Measurements from ENCODE around the gene NECAB3.

Gene NECAB3

GRCh38 chr20:33677991-33678702 lies 3.9 kb upstream of the NECAB3 start:
- Histone ChIP-seq H3K9me3 (replicated peaks; ENCODE audit: insufficient read depth, low read length) (no peaks in the 10 kb centered on the region), H3K4me2 (ENCODE audit: low read depth, low read length) (no peak overlapping the region), H4K20me1 (ENCODE audit: insufficient read depth, low read length) (no peaks in the 10 kb centered on the region), H2AFZ (ENCODE audit: low read length) (no peak overlapping the region), H3K9me2 (replicated peaks; ENCODE audit: insufficient read depth, low read length) (no peaks in the 10 kb centered on the region), H3K36me3 (replicated peaks; ENCODE audit: insufficient read depth, low read length) (no peaks in the 10 kb centered on the region), H3K4me1 (ENCODE audit: low read length) (peaks cover 12% of the 10 kb centered on the region), H3K9ac (ENCODE audit: low read length) (no peak overlapping the region), H3K27me3 (replicated peaks; ENCODE audit: insufficient read depth, low read length) (no peaks in the 10 kb centered on the region), H3K27ac (ENCODE audit: low read length) (no peak overlapping the region), H3F3A (ENCODE audit: insufficient read depth, low read length) (peaks cover 16% of the 10 kb centered on the region; the same call in 1 of the 2 replicates), H3K79me2 (ENCODE audit: low read length) (peaks cover 45% of the 10 kb centered on the region), H3K4me3 (ENCODE audit: low read length) (no peak overlapping the region)
- peak; percentile 5 for DNase-seq
- TF ChIP-seq EZH2phosphoT487 (IDR thresholded peaks at IDR 0.05; ENCODE audit: low read length) = no peak
- TF ChIP-seq EZH2 (optimal IDR thresholded peaks at IDR 0.05; ENCODE audit: low read depth, low read length) = no peak
- TF ChIP-seq CTCF (IDR thresholded peaks at IDR 0.05; ENCODE audit: low read length) = no peak

GRCh38 chr20:33676652-33677645 lies 2.7 kb upstream of the NECAB3 start:
- peaks cover 16% of the 10 kb centered on the region; the same call in 1 of the 2 replicates for H3F3A ChIP-seq (ENCODE audit: insufficient read depth, low read length)
- H3K9ac ChIP-seq (ENCODE audit: low read length) = no peak overlapping the region
- H4K20me1 ChIP-seq (ENCODE audit: insufficient read depth, low read length) = no peaks in the 10 kb centered on the region
- no peak overlapping the region for H3K4me3 ChIP-seq (ENCODE audit: low read length)
- H3K79me2 ChIP-seq (ENCODE audit: low read length) = peaks cover 45% of the 10 kb centered on the region
- H3K36me3 ChIP-seq (replicated peaks; ENCODE audit: insufficient read depth, low read length) = no peaks in the 10 kb centered on the region
- TF ChIP-seq EZH2phosphoT487 (IDR thresholded peaks at IDR 0.05; ENCODE audit: low read length) (no peak), EZH2 (optimal IDR thresholded peaks at IDR 0.05; ENCODE audit: low read depth, low read length) (no peak), CTCF (IDR thresholded peaks at IDR 0.05; ENCODE audit: low read length) (no peak)
- H3K27ac ChIP-seq (ENCODE audit: low read length) = no peak overlapping the region
- H3K9me2 ChIP-seq (replicated peaks; ENCODE audit: insufficient read depth, low read length) = no peaks in the 10 kb centered on the region
- H3K9me3 ChIP-seq (replicated peaks; ENCODE audit: insufficient read depth, low read length) = no peaks in the 10 kb centered on the region
- no peak overlapping the region for H2AFZ ChIP-seq (ENCODE audit: low read length)
- peak; percentile 5 for DNase-seq
- H3K4me1 ChIP-seq (ENCODE audit: low read length) = peaks cover 16% of the 10 kb centered on the region
- H3K4me2 ChIP-seq (ENCODE audit: low read depth, low read length) = no peak overlapping the region
- no peaks in the 10 kb centered on the region for H3K27me3 ChIP-seq (replicated peaks; ENCODE audit: insufficient read depth, low read length)

- H3K4me2 ChIP-seq (ENCODE audit: low read depth, low read length) = no peak overlapping the region
- no peak for TF ChIP-seq CTCF (IDR thresholded peaks at IDR 0.05; ENCODE audit: low read length)
- TF ChIP-seq EZH2 (optimal IDR thresholded peaks at IDR 0.05; ENCODE audit: low read depth, low read length) = no peak
- TF ChIP-seq EZH2phosphoT487 (IDR thresholded peaks at IDR 0.05; ENCODE audit: low read length) = no peak
- no peaks in the 10 kb centered on the region for H3K9me2 ChIP-seq (replicated peaks; ENCODE audit: insufficient read depth, low read length)
- DNase-seq = peak; percentile 5
- no peaks in the 10 kb centered on the region for H3K27me3 ChIP-seq (replicated peaks; ENCODE audit: insufficient read depth, low read length)
- H3K9me3 ChIP-seq (replicated peaks; ENCODE audit: insufficient read depth, low read length) = no peaks in the 10 kb centered on the region
- no peaks in the 10 kb centered on the region for H4K20me1 ChIP-seq (ENCODE audit: insufficient read depth, low read length)
- H3K9ac ChIP-seq (ENCODE audit: low read length) = no peak overlapping the region
- peaks cover 16% of the 10 kb centered on the region; the same call in 1 of the 2 replicates for H3F3A ChIP-seq (ENCODE audit: insufficient read depth, low read length)
- H3K4me1 ChIP-seq (ENCODE audit: low read length) = peaks cover 16% of the 10 kb centered on the region
- H3K36me3 ChIP-seq (replicated peaks; ENCODE audit: insufficient read depth, low read length) = no peaks in the 10 kb centered on the region
- H2AFZ ChIP-seq (ENCODE audit: low read length) = no peak overlapping the region
- no peak overlapping the region for H3K27ac ChIP-seq (ENCODE audit: low read length)
- H3K79me2 ChIP-seq (ENCODE audit: low read length) = peaks cover 41% of the 10 kb centered on the region
- no peak overlapping the region for H3K4me3 ChIP-seq (ENCODE audit: low read length)
These were observed 1.9 kb upstream of the NECAB3 start for GRCh38 chr20:33676121-33676520.

Measured in MM.1S (cell line).